Duodenal mucosa (tissue), 2 donors: Measurements from ENCODE around the gene CCSER1.
"Not testable (repeated sequence)": the region's sequence is repeated elsewhere in the genome, so short reads cannot be mapped to it uniquely, and the experiment has no call there.

ENCODE experiments used
- H3K27ac ChIP-seq: one replicate; pipeline ENCODE4 v1.7.0; 2013; ENCODE audit warnings: low read depth, low read length
- H3K27me3 ChIP-seq, 2 donors: one replicate each; pipeline ENCODE4 v1.7.0; 2013; ENCODE audit warnings: low read length in 2 of 2, control low read depth in 1 of 2; ENCODE audit not compliant: insufficient read depth in 2 of 2, control insufficient read depth in 1 of 2
- H3K36me3 ChIP-seq, 2 donors: one replicate each; pipeline ENCODE4 v1.7.0; 2013; ENCODE audit warnings: low read length in 2 of 2, control low read depth in 1 of 2; ENCODE audit not compliant: insufficient read depth in 2 of 2, control insufficient read depth in 1 of 2
- H3K4me1 ChIP-seq, 2 donors: one replicate each; pipeline ENCODE4 v1.7.0; 2013; ENCODE audit warnings: low read length in 2 of 2, control low read depth in 1 of 2; ENCODE audit not compliant: insufficient read depth in 2 of 2, control insufficient read depth in 1 of 2
- H3K4me3 ChIP-seq, 2 donors: one replicate each; pipeline ENCODE4 v1.7.0; 2013; ENCODE audit warnings: low read length in 2 of 2, low read depth in 1 of 2
- H3K9ac ChIP-seq, 2 donors: one replicate each; pipeline ENCODE4 v1.7.0; 2013; ENCODE audit warnings: low read length in 2 of 2, low read depth in 1 of 2
- H3K9me3 ChIP-seq, 2 donors: one replicate each; pipeline ENCODE4 v1.7.0; 2013; ENCODE audit warnings: low read length in 2 of 2, control low read depth in 1 of 2; ENCODE audit not compliant: control insufficient read depth in 1 of 2

Gene CCSER1

GRCh38 chr4:91326167-91326566, 1199.0 kb downstream of the CCSER1 start:
- H3K9ac ChIP-seq, H3K27ac ChIP-seq, H3K4me3 ChIP-seq, H3K4me1 ChIP-seq, H3K27me3 ChIP-seq, H3K36me3 ChIP-seq: not testable (repeated sequence)
- peaks cover 8 to 24% of the 10 kb centered on the region in 2 donors for H3K9me3 ChIP-seq

GRCh38 chr4:91330555-91331137, 1203.5 kb downstream of the CCSER1 start:
- no peaks in the 10 kb centered on the region for H3K4me1 ChIP-seq
- H3K27ac ChIP-seq, result no peak overlapping the region
- no peak overlapping the region for H3K9ac ChIP-seq
- no peaks in the 10 kb centered on the region for H3K27me3 ChIP-seq
- no peaks in the 10 kb centered on the region for H3K36me3 ChIP-seq
- H3K9me3 ChIP-seq, result peaks cover 8 to 24% of the 10 kb centered on the region in 2 donors
- no peak overlapping the region for H3K4me3 ChIP-seq

- no peak overlapping the region for H3K9ac ChIP-seq
- no peaks in the 10 kb centered on the region for H3K27me3 ChIP-seq
- no peaks in the 10 kb centered on the region for H3K9me3 ChIP-seq
- H3K27ac ChIP-seq, result no peak overlapping the region
- no peak overlapping the region for H3K4me3 ChIP-seq
- H3K4me1 ChIP-seq, result no peaks in the 10 kb centered on the region
- H3K36me3 ChIP-seq, result no peaks in the 10 kb centered on the region
These were observed 1213.6 kb downstream of the CCSER1 start for GRCh38 chr4:91340822-91341221.

GRCh38 chr4:91345632-91346031, 1218.4 kb downstream of the CCSER1 start:
- H3K9ac ChIP-seq, result no peak overlapping the region
- H3K4me1 ChIP-seq, result no peaks in the 10 kb centered on the region
- no peaks in the 10 kb centered on the region for H3K36me3 ChIP-seq
- no peak overlapping the region for H3K27ac ChIP-seq
- no peak overlapping the region for H3K4me3 ChIP-seq
- H3K27me3 ChIP-seq, result no peaks in the 10 kb centered on the region
- no peaks in the 10 kb centered on the region for H3K9me3 ChIP-seq

- not testable (repeated sequence) for H3K36me3 ChIP-seq, H3K9ac ChIP-seq, H3K27ac ChIP-seq, H3K27me3 ChIP-seq, H3K4me3 ChIP-seq, H3K4me1 ChIP-seq
- H3K9me3 ChIP-seq, result peaks cover 8 to 11% of the 10 kb centered on the region in 2 donors
These were observed 1229.3 kb downstream of the CCSER1 start for GRCh38 chr4:91356496-91356895.

GRCh38 chr4:91358016-91358415, 1230.8 kb downstream of the CCSER1 start:
- H3K9ac ChIP-seq, H3K27me3 ChIP-seq, H3K27ac ChIP-seq, H3K4me3 ChIP-seq, H3K9me3 ChIP-seq, H3K4me1 ChIP-seq, H3K36me3 ChIP-seq: not testable (repeated sequence)

- not testable (repeated sequence) for H3K9me3 ChIP-seq, H3K4me1 ChIP-seq, H3K27ac ChIP-seq, H3K27me3 ChIP-seq, H3K4me3 ChIP-seq, H3K36me3 ChIP-seq, H3K9ac ChIP-seq
These were observed 1231.4 kb downstream of the CCSER1 start for GRCh38 chr4:91358621-91359020.

GRCh38 chr4:91359041-91360031, 1232.1 kb downstream of the CCSER1 start:
- peaks cover 4% of the 10 kb centered on the region in 2 donors for H3K9me3 ChIP-seq
- no peaks in the 10 kb centered on the region for H3K4me1 ChIP-seq
- H3K4me3 ChIP-seq, result no peak overlapping the region
- no peak overlapping the region for H3K27ac ChIP-seq
- no peak overlapping the region for H3K9ac ChIP-seq
- H3K36me3 ChIP-seq, result no peaks in the 10 kb centered on the region
- H3K27me3 ChIP-seq, result no peaks in the 10 kb centered on the region

- H3K27me3 ChIP-seq, result no peaks in the 10 kb centered on the region
- H3K9ac ChIP-seq, result no peak overlapping the region
- no peaks in the 10 kb centered on the region for H3K9me3 ChIP-seq
- H3K4me1 ChIP-seq, result no peaks in the 10 kb centered on the region
- no peak overlapping the region for H3K27ac ChIP-seq
- H3K4me3 ChIP-seq, result no peak overlapping the region
- no peaks in the 10 kb centered on the region for H3K36me3 ChIP-seq
These were observed 1234.9 kb downstream of the CCSER1 start for GRCh38 chr4:91362125-91362524.

GRCh38 chr4:91366554-91366953, 1239.4 kb downstream of the CCSER1 start:
- no peaks in the 10 kb centered on the region for H3K36me3 ChIP-seq
- H3K27me3 ChIP-seq, result no peaks in the 10 kb centered on the region
- H3K4me1 ChIP-seq, result no peaks in the 10 kb centered on the region
- H3K27ac ChIP-seq, result no peak overlapping the region
- no peak overlapping the region for H3K4me3 ChIP-seq
- no peaks in the 10 kb centered on the region for H3K9me3 ChIP-seq
- no peak overlapping the region for H3K9ac ChIP-seq
